Epithelial cell of esophagus (primary cell): ENCODE data around the gene MS4A1.

ENCODE experiments used
- DNase-seq: peaks from one replicate; pipeline ENCODE4 v3.0.0; 2010; ENCODE audit warnings: low read depth
- H3K4me3 ChIP-seq: 2 replicates; pipeline ENCODE4 v1.5.1; 2011; ENCODE audit warnings: mild to moderate bottlenecking, low read length, control low read depth
- CTCF ChIP-seq: IDR thresholded peaks from 2 replicates; pipeline ENCODE4 v1.5.1; 2011; ENCODE audit warnings: low read depth, mild to moderate bottlenecking, low read length, control low read depth, inconsistent platforms; ENCODE audit not compliant: insufficient read depth; ENCODE audit errors: missing control alignments

Gene MS4A1

GRCh38 chr11:60513496-60514460 lies 58.1 kb downstream of the MS4A1 start:
- DNase-seq: no peak
- no peak overlapping the region for H3K4me3 ChIP-seq

GRCh38 chr11:60515144-60515855 lies 59.7 kb downstream of the MS4A1 start, which contains the start of gene MS4A13:
Gene MS4A13 (plus strand): TSS chr11:60515392. CDS start chr11:60518084, 2,692 bp downstream.
- TF ChIP-seq CTCF: no peak
- DNase-seq: no peak
- H3K4me3 ChIP-seq: no peak within 1 kb of the TSS

More at GRCh38 chr11:60513496-60514460, 58.1 kb downstream of the MS4A1 start:
- no peak for TF ChIP-seq CTCF
